CD4-positive, alpha-beta T cell treated with Interleukin-2 at 100 ng/mL for 4 hours (primary cell): ENCODE results near the gene SSX2.
"Not testable (repeated sequence)": the region's sequence is repeated elsewhere in the genome, so short reads cannot be mapped to it uniquely, and the experiment has no call there.

ENCODE experiments used
- DNase-seq: peaks from one replicate; pipeline ENCODE4 v3.0.0-alpha.2; 2020; ENCODE audit warnings: low spot score

The SSX2 gene

GRCh38 chrX:52707078-52707477, at the start of gene SSX2:
TSS of gene SSX2 (minus strand) at chrX:52707178. CDS start at chrX:52705749, 1,429 bp downstream.
- not testable (repeated sequence) for DNase-seq

DNA sequence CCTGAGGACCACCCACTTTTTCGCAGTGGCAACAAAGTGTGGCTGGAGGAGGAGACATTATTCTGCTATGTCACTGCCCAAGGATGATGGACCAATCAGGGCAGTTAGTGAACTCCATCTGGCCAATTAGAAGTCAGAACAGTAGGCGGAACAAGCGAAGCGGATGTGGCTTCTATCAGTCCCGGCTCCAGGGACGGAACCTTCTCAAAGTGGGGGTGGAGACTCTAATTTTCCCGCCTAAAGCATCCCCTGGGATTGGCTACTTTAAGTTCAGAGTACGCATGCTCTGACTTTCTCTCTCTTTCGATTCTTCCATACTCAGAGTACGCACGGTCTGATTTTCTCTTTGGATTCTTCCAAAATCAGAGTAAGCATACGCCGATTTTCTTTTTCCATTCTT, 44.0 kb upstream of the SSX2 start, which contains the start of gene SSX2B:
SSX2B (plus strand) TSS at position 301 of the 400 bp plus-strand sequence. CDS start 1,429 bp downstream, outside the sequence.
- DNase-seq: not testable (repeated sequence)

GRCh38 chrX:52692034-52692433, 14.9 kb downstream of the SSX2 start:
- DNase-seq: not testable (repeated sequence)

- not testable (repeated sequence) for DNase-seq
Measured at GRCh38 chrX:52662218-52662617, 44.8 kb downstream of the SSX2 start.

- not testable (repeated sequence) for DNase-seq
Measured at GRCh38 chrX:52655475-52655874, 51.5 kb downstream of the SSX2 start.

DNA sequence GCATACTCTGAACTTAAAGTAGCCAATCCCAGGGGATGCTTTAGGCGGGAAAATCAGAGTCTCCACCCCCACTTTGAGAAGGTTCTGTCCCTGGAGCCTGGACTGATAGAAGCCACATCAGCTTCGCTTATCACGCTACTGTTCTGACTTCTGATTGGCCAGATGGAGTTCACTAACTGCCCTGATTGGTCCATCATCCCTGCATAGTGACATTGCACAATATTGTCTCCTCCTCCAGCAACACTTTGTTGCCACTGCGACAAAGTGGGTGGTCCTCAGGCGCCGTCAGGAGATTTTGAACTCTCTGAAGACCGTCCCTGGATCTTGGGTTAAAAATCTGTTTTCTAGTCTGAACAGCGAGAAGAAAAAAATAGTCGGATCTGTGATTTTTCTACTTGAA, 52.2 kb downstream of the SSX2 start, which contains the start of gene SSX7:
SSX7 (minus strand) TSS at position 101 of the 400 bp plus-strand sequence. CDS start 1,428 bp downstream, outside the sequence.
- not testable (repeated sequence) for DNase-seq

GRCh38 chrX:52650676-52651075, 56.3 kb downstream of the SSX2 start:
- DNase-seq: not testable (repeated sequence)

DNA sequence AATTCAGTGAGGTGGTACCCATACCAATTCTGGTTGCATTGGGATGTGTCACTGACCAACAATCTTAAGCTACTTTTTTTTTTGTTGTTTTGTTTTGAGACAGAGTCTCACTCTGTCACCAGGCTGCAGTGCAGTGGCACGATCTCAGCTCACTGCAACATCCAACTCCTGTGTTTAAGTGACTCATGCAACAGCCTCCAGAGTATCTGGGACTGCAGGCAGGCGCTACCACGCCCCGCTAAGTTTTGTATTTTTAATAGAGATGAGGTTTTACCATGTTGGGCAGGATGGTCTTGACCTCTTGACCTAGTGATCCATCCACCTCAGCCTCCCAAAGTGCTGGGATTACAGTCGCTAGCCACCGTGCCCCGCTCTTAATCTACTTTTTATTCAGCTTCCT, 58.0 kb downstream of the SSX2 start:
- DNase-seq: not testable (repeated sequence)
